Measurements from ENCODE around the gene PPAN.

Gene PPAN

GRCh38 chr19:10113964-10114650 is 7.9 kb downstream of the PPAN start:
- DNase-seq (ENCODE audit: low read depth): no peak

- no peak for DNase-seq (ENCODE audit: low read depth)
Measured at GRCh38 chr19:10114651-10115391, 8.7 kb downstream of the PPAN start.

- no peak for DNase-seq (ENCODE audit: low read depth)
Measured at GRCh38 chr19:10115392-10116084, 9.4 kb downstream of the PPAN start.

- no peak for DNase-seq (ENCODE audit: low read depth)
Measured at GRCh38 chr19:10116085-10116865, 10.1 kb downstream of the PPAN start.

GRCh38 chr19:10116866-10117616 is 10.9 kb downstream of the PPAN start:
- no peak for DNase-seq (ENCODE audit: low read depth)

GRCh38 chr19:10118960-10119359 is 12.8 kb downstream of the PPAN start:
- no peak for DNase-seq (ENCODE audit: low read depth)

- no peak for DNase-seq (ENCODE audit: low read depth)
Measured at GRCh38 chr19:10120538-10121189, 14.5 kb downstream of the PPAN start.

GRCh38 chr19:10122045-10122444 is 15.9 kb downstream of the PPAN start:
- no peak for DNase-seq (ENCODE audit: low read depth)

GRCh38 chr19:10124429-10124828 is 18.3 kb downstream of the PPAN start:
- no peak for DNase-seq (ENCODE audit: low read depth)

- no peak for DNase-seq (ENCODE audit: low read depth)
Measured at GRCh38 chr19:10126213-10126639, 20.1 kb downstream of the PPAN start.

GRCh38 chr19:10132905-10133304 is 26.7 kb downstream of the PPAN start:
- DNase-seq (ENCODE audit: low read depth): no peak

- DNase-seq (ENCODE audit: low read depth): no peak
Measured at GRCh38 chr19:10133596-10133995, 27.4 kb downstream of the PPAN start.

GRCh38 chr19:10134040-10134439 is 27.9 kb downstream of the PPAN start:
- no peak for DNase-seq (ENCODE audit: low read depth)

- DNase-seq (ENCODE audit: low read depth): no peak
Measured at GRCh38 chr19:10135551-10136334, 29.6 kb downstream of the PPAN start.

- DNase-seq (ENCODE audit: low read depth): no peak
Measured at GRCh38 chr19:10136936-10137335, 30.8 kb downstream of the PPAN start.

GRCh38 chr19:10137751-10138682 is 31.9 kb downstream of the PPAN start:
- DNase-seq (ENCODE audit: low read depth): no peak

GRCh38 chr19:10138879-10139795 is 33.0 kb downstream of the PPAN start:
- DNase-seq (ENCODE audit: low read depth): no peak

- no peak for DNase-seq (ENCODE audit: low read depth)
Measured at GRCh38 chr19:10139952-10140351, 33.8 kb downstream of the PPAN start.
